HCT116 (cell line): ENCODE results near the gene MORN1. TPM values are rescaled to one million over a fixed set of nuclear protein-coding genes. Genes with fewer than 3 reads are reported as not detected.

Source experiments
- ATAC-seq: fragments of 200-7000 bp; cut with Tn5 transposase; 2 replicates; pipeline ENCODE4 v1.9.1; 2020; ENCODE audit warnings: mild to moderate bottlenecking, moderate library complexity
- BruUV-seq: library from RNA; stranded (reverse); fragments of 400-500 nt; replicated peaks from 2 replicates; lab custom pipeline; 2021; lab: Mats Ljungman, UMichigan
- CTCF ChIA-PET: fragments of 300-600 bp; sonication (Branson Sonifier 250); formaldehyde crosslinking; loops from one replicate; lab custom pipeline; 2021; ENCODE audit warnings: antibody characterized with exemption; lab: Charles Lee
- POLR2A ChIA-PET: fragments of 300-600, 350-600 bp; sonication (Branson Sonifier 250); formaldehyde crosslinking; loops from one replicate; lab custom pipeline; 2021; ENCODE audit warnings: antibody characterized with exemption; lab: Charles Lee
- RAD21 ChIA-PET, 2 experiments: fragments of 300-600 bp; sonication (Branson Sonifier 250); formaldehyde crosslinking; loops; one replicate each; lab custom pipeline; 2023; ENCODE audit warnings: low total read pairs in 2 of 2; ENCODE audit not compliant: uncharacterized antibody in 2 of 2, unreplicated experiment in 2 of 2, low non-redundant PET in 1 of 2; lab: Charles Lee
- DNase-seq: peaks from one replicate; pipeline ENCODE4 v3.0.0-alpha.2; 2010; ENCODE audit warnings: low read depth, low spot score
- H2AFZ ChIP-seq: fragments of 200-600 bp; shearing (Covaris generic), sonication (generic); 2 replicates; pipeline ENCODE4 v1.6.1; 2017; ENCODE audit warnings: low read depth, mixed run types, mixed read lengths, antibody characterized with exemption, low read length; ENCODE audit not compliant: poor library complexity, severe bottlenecking
- H3K27ac ChIP-seq: 2 replicates; pipeline ENCODE4 v1.5.1; 2012; ENCODE audit warnings: low read depth, low read length
- H3K27me3 ChIP-seq: fragments of 200-600 bp; sonication (generic); 2 replicates; pipeline ENCODE4 v1.6.1; 2016; ENCODE audit warnings: mixed run types, low read length, mixed read lengths; ENCODE audit not compliant: insufficient read depth
- H3K36me3 ChIP-seq, 2 experiments: fragments of 200-500 bp in 1 of 2; fragments of 200-600 bp in 1 of 2; sonication (Bioruptor generic) in 1 of 2; sonication (generic) in 1 of 2; 2 replicates each; pipeline versions ENCODE4 v1.5.1 to v1.6.1; 2014 to 2016; ENCODE audit warnings: low read length in 2 of 2, inconsistent platforms in 1 of 2, mixed read lengths in 1 of 2, mixed run types in 1 of 2; ENCODE audit not compliant: insufficient read depth in 2 of 2, control insufficient read depth in 1 of 2
- H3K4me1 ChIP-seq, 2 experiments: fragments of 200-600 bp in 1 of 2; sonication (generic) in 1 of 2; 2 replicates each; pipeline versions ENCODE4 v1.5.1 to v1.6.1; 2012 to 2017; ENCODE audit warnings: low read length in 2 of 2, inconsistent platforms in 1 of 2, mild to moderate bottlenecking in 1 of 2, mixed read lengths in 1 of 2, mixed run types in 1 of 2, moderate library complexity in 1 of 2; ENCODE audit not compliant: insufficient read depth in 2 of 2, control insufficient read depth in 1 of 2
- H3K4me2 ChIP-seq: fragments of 200-600 bp; sonication (generic); 2 replicates; pipeline ENCODE4 v1.6.1; 2017; ENCODE audit warnings: mixed run types, low read length, mixed read lengths
- H3K4me3 ChIP-seq, 2 experiments: fragments of 200-600 bp in 1 of 2; sonication (generic) in 1 of 2; replicated peaks in 1 of 2; 2 replicates each; pipeline ENCODE4 v1.5.1; 2011 to 2016; ENCODE audit warnings: low read length in 2 of 2, control low read depth in 1 of 2, low read depth in 1 of 2, mild to moderate bottlenecking in 1 of 2, mixed read lengths in 1 of 2, mixed run types in 1 of 2
- H3K79me2 ChIP-seq: fragments of 200-600 bp; sonication (generic); 2 replicates; pipeline ENCODE4 v1.6.1; 2017; ENCODE audit warnings: mild to moderate bottlenecking, mixed run types, low read length, moderate library complexity, mixed read lengths; ENCODE audit not compliant: insufficient read depth
- H3K9ac ChIP-seq: fragments of 200-600 bp; sonication (generic); 2 replicates; pipeline ENCODE4 v1.6.1; 2016; ENCODE audit warnings: low read length, mixed read lengths
- H3K9me2 ChIP-seq: fragments of 200-600 bp; sonication (generic), shearing (Covaris generic); 2 replicates; pipeline ENCODE4 v1.6.1; 2017; ENCODE audit warnings: mixed run types, mild to moderate bottlenecking, moderate library complexity; ENCODE audit not compliant: insufficient read depth
- H3K9me3 ChIP-seq, 2 experiments: fragments of 200-500 bp in 1 of 2; fragments of 200-600 bp in 1 of 2; sonication (Bioruptor generic) in 1 of 2; sonication (generic) in 1 of 2; 2 replicates each; pipeline ENCODE4 v1.6.1; 2014 to 2017; ENCODE audit warnings: low read length in 2 of 2, mixed read lengths in 2 of 2, inconsistent platforms in 1 of 2, low read depth in 1 of 2, mild to moderate bottlenecking in 1 of 2, mixed run types in 1 of 2, moderate library complexity in 1 of 2; ENCODE audit not compliant: control insufficient read depth in 1 of 2, insufficient read depth in 1 of 2
- H4K20me1 ChIP-seq: fragments of 200-600 bp; sonication (generic), shearing (Covaris generic); 2 replicates; pipeline ENCODE4 v1.6.1; 2017; ENCODE audit warnings: mixed run types, mild to moderate bottlenecking, moderate library complexity; ENCODE audit not compliant: insufficient read depth
- ATF3 ChIP-seq: IDR thresholded peaks from 2 replicates; pipeline ENCODE4 v1.6.1; 2012
- CBX3 ChIP-seq: IDR thresholded peaks from 2 replicates; pipeline ENCODE4 v1.6.1; 2012; ENCODE audit warnings: low read depth
- CEBPB ChIP-seq: IDR thresholded peaks from 2 replicates; pipeline ENCODE4 v1.6.1; 2012; ENCODE audit warnings: low read depth
- CTCF ChIP-seq, 3 experiments: fragments of 200-600 bp in 1 of 3; sonication (generic) in 1 of 3; IDR thresholded peaks in 2 of 3; conservative IDR thresholded peaks in 1 of 3; 2 replicates each; pipeline ENCODE4 v1.5.1; 2012 to 2017; ENCODE audit warnings: low read depth in 2 of 3, low read length in 2 of 3, antibody characterized with exemption in 1 of 3, borderline replicate concordance in 1 of 3, control low read depth in 1 of 3, mild to moderate bottlenecking in 1 of 3, mixed read lengths in 1 of 3, mixed run types in 1 of 3, moderate library complexity in 1 of 3; ENCODE audit not compliant: insufficient read depth in 1 of 3
- EGR1 ChIP-seq: IDR thresholded peaks from 2 replicates; pipeline ENCODE4 v1.6.1; 2012; ENCODE audit warnings: low read depth
- ELF1 ChIP-seq: IDR thresholded peaks from 2 replicates; pipeline ENCODE4 v1.6.1; 2012; ENCODE audit warnings: low read depth, borderline replicate concordance
- EZH2 ChIP-seq: fragments of 200-600 bp; sonication (generic); IDR thresholded peaks from 2 replicates; pipeline ENCODE4 v1.6.1; 2017; ENCODE audit warnings: antibody characterized with exemption, mixed run types
- EZH2phosphoT487 ChIP-seq: fragments of 200-600 bp; IDR thresholded peaks from 2 replicates; pipeline ENCODE4 v1.6.1; 2018; ENCODE audit warnings: antibody characterized with exemption, borderline replicate concordance
- FOSL1 ChIP-seq: IDR thresholded peaks from 2 replicates; pipeline ENCODE4 v1.6.1; 2012; ENCODE audit warnings: low read depth
- JUND ChIP-seq: IDR thresholded peaks from 2 replicates; pipeline ENCODE4 v1.6.1; 2012
- MAX ChIP-seq: IDR thresholded peaks from 2 replicates; pipeline ENCODE4 v1.6.1; 2012
- POLR2A ChIP-seq: IDR thresholded peaks from 2 replicates; pipeline ENCODE4 v1.7.0; 2011; ENCODE audit warnings: borderline replicate concordance; ENCODE audit not compliant: insufficient read depth, insufficient read length; ENCODE audit errors: extremely low read depth
- RAD21 ChIP-seq: IDR thresholded peaks from 2 replicates; pipeline ENCODE4 v1.6.1; 2012; ENCODE audit warnings: low read depth, mild to moderate bottlenecking
- REST ChIP-seq: IDR thresholded peaks from 2 replicates; pipeline ENCODE4 v1.6.1; 2012; ENCODE audit warnings: low read depth
- SRF ChIP-seq: IDR thresholded peaks from 2 replicates; pipeline ENCODE4 v1.6.1; 2012; ENCODE audit warnings: low read depth
- YY1 ChIP-seq: IDR thresholded peaks from 2 replicates; pipeline ENCODE4 v1.6.1; 2011; ENCODE audit warnings: low read length, low read depth, moderate library complexity, mild to moderate bottlenecking; ENCODE audit not compliant: insufficient replicate concordance; ENCODE audit errors: extremely low read depth
- ZBTB33 ChIP-seq: IDR thresholded peaks from 2 replicates; pipeline ENCODE4 v1.6.1; 2011; ENCODE audit warnings: mild to moderate bottlenecking, low read length, moderate library complexity; ENCODE audit not compliant: insufficient replicate concordance; ENCODE audit errors: extremely low read depth
- ZFX ChIP-seq: fragments of 450-650 bp; IDR thresholded peaks from 2 replicates; pipeline ENCODE4 v1.6.1; 2017
- ZNF274 ChIP-seq: fragments of 200-500 bp; sonication (Bioruptor generic); IDR thresholded peaks from 2 replicates; pipeline ENCODE4 v1.6.1; 2014; ENCODE audit warnings: mild to moderate bottlenecking, low read depth, low read length, inconsistent platforms
- intact Hi-C: fragments of 100-400 bp; cut with micrococcal nuclease; formaldehyde crosslinking; loops from 2 replicates; pipeline ENCODE4 v1.10.0; 2022
- total RNA-seq: library from RNA; stranded (reverse); gene quantifications from one replicate; pipeline ENCODE4 v1.2.1, GENCODE V29; 2021; ENCODE audit not compliant: unreplicated experiment

Gene MORN1
- total RNA-seq, 1 experiment from 2014 or later: 21.4 TPM

GRCh38 chr1:2385606-2386280, 5.6 kb downstream of the MORN1 start:
- RAD21 ChIA-PET: no interaction called here
- H3K9me2 ChIP-seq: no peaks in the 10 kb centered on the region
- H3K36me3 ChIP-seq: peaks cover 0 to 6% of the 10 kb centered on the region in 2 experiments; a peak in 2 of 4 replicates
- H4K20me1 ChIP-seq: no peaks in the 10 kb centered on the region
- no peak overlapping the region for H3K9ac ChIP-seq
- intact Hi-C loops: no loop called here
- no peak overlapping the region for H3K27ac ChIP-seq
- H3K79me2 ChIP-seq: peaks cover 15% of the 10 kb centered on the region
- no TSS peak for BruUV-seq
- no peak for DNase-seq
- TF ChIP-seq JUND (no peak), REST (no peak), ELF1 (no peak), ZNF274 (no peak), ZBTB33 (no peak), CTCF (IDR thresholded peaks at IDR 0.05 in 2 of 3, conservative IDR thresholded peaks at IDR 0.05 in 1 of 3; ENCODE audit: borderline replicate concordance in 1 of 3, insufficient read depth in 1 of 3, low read depth in 2 of 3, low read length in 2 of 3) (no peak), CBX3 (no peak), EZH2 (no peak), FOSL1 (no peak), CEBPB (no peak), MAX (no peak), ATF3 (no peak), EGR1 (no peak), RAD21 (no peak), SRF (no peak), YY1 (no peak), EZH2phosphoT487 (no peak), ZFX (no peak), POLR2A (no peak)
- H3K4me3 ChIP-seq: no peak overlapping the region
- CTCF ChIA-PET: no interaction called here
- H3K9me3 ChIP-seq: no peaks in the 10 kb centered on the region
- POLR2A ChIA-PET: no interaction called here
- no peak overlapping the region for H2AFZ ChIP-seq
- no peaks in the 10 kb centered on the region for H3K27me3 ChIP-seq
- no peak for ATAC-seq
- H3K4me2 ChIP-seq: no peak overlapping the region
- peaks cover 8 to 16% of the 10 kb centered on the region in 2 experiments for H3K4me1 ChIP-seq
